ENCODE results near the gene STK32B.

DNA sequence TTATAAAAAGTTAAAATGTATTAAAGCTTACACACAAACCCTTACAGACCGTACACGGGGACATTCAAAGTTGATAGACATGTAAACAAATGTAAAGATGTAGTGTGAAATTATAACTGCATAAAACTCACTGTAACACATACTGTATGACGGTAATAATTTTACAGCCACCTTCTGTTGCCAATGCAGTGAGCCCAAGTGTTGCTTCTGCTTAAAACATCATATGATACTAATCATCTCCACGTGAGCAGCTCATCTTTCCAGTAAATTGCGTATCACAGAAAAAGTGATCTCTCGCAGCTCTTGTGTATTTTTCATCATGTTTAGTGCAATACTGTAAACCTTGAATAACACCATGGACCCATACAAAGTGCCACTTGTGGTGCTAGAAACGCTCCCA lies 233.2 kb downstream of the STK32B start:
- TF ChIP-seq SP1 (IDR thresholded peaks at IDR 0.05) (no peak), ARNT (IDR thresholded peaks at IDR 0.05) (no peak), FOXA1 (IDR thresholded peaks at IDR 0.05) (no peak), SUZ12 (IDR thresholded peaks at IDR 0.05) (no peak)
- TF ChIP-seq, protein P1, sequence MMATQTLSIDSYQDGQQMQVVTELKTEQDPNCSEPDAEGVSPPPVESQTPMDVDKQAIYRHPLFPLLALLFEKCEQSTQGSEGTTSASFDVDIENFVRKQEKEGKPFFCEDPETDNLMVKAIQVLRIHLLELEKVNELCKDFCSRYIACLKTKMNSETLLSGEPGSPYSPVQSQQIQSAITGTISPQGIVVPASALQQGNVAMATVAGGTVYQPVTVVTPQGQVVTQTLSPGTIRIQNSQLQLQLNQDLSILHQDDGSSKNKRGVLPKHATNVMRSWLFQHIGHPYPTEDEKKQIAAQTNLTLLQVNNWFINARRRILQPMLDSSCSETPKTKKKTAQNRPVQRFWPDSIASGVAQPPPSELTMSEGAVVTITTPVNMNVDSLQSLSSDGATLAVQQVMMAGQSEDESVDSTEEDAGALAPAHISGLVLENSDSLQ (IDR thresholded peaks at IDR 0.05) = no peak
